Astrocyte of the cerebellum (primary cell): Measurements from ENCODE around the gene ZNF436.
"Not testable (repeated sequence)": the region's sequence is repeated elsewhere in the genome, so short reads cannot be mapped to it uniquely, and the experiment has no call there.

Experiments
- DNase-seq: peaks from one replicate; pipeline ENCODE4 v3.0.0-alpha.2; 2011; ENCODE audit warnings: low read depth
- H3K4me3 ChIP-seq: 2 replicates; pipeline ENCODE4 v1.5.1; 2011; ENCODE audit warnings: mild to moderate bottlenecking, low read depth, low read length, moderate library complexity
- in situ Hi-C: cut with HindIII; loops from 2 replicates; pipeline ENCODE4 v1.10.0; 2017; ENCODE audit warnings: low sequenced_read_pairs
- TF ChIP-seq, protein P1 (sequence below): IDR thresholded peaks from 2 replicates; pipeline ENCODE4 v1.5.1; 2012; ENCODE audit warnings: low read length, low read depth, moderate library complexity, mild to moderate bottlenecking; ENCODE audit errors: missing control alignments

Gene ZNF436

DNA sequence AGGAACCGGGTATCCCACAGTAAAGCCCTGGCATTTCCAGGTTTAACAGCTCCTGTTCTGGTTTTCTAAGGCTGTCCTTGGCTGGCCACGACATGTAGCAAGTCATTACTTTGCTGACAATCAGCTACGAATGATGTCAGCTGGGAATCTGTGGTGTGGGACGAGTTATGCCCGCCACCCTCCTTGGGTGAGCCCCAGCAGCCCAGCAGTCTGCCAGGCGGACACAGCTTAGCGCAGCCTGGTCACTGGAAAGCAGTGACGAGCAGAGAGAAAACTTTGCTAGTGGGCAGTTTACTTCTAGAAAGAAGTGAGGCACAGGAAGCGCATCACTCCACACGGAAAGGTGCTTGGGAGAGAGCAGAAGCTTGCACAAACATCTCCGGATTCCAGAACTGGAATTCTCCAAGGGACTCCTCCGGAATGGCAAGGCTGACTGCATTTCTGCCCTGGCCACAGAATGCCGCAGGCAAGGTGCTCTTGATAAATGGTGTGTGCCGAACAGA is 15.5 kb upstream of the ZNF436 start:
- TF ChIP-seq, protein P1, sequence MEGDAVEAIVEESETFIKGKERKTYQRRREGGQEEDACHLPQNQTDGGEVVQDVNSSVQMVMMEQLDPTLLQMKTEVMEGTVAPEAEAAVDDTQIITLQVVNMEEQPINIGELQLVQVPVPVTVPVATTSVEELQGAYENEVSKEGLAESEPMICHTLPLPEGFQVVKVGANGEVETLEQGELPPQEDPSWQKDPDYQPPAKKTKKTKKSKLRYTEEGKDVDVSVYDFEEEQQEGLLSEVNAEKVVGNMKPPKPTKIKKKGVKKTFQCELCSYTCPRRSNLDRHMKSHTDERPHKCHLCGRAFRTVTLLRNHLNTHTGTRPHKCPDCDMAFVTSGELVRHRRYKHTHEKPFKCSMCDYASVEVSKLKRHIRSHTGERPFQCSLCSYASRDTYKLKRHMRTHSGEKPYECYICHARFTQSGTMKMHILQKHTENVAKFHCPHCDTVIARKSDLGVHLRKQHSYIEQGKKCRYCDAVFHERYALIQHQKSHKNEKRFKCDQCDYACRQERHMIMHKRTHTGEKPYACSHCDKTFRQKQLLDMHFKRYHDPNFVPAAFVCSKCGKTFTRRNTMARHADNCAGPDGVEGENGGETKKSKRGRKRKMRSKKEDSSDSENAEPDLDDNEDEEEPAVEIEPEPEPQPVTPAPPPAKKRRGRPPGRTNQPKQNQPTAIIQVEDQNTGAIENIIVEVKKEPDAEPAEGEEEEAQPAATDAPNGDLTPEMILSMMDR: no peak
- H3K4me3 ChIP-seq: no peak overlapping the region
- DNase-seq: no peak
- in situ Hi-C loops: loop anchor here (5.0 kb wide), 1 partner anchor 38 kb away; no protein-coding TSS in a partner anchor

DNA sequence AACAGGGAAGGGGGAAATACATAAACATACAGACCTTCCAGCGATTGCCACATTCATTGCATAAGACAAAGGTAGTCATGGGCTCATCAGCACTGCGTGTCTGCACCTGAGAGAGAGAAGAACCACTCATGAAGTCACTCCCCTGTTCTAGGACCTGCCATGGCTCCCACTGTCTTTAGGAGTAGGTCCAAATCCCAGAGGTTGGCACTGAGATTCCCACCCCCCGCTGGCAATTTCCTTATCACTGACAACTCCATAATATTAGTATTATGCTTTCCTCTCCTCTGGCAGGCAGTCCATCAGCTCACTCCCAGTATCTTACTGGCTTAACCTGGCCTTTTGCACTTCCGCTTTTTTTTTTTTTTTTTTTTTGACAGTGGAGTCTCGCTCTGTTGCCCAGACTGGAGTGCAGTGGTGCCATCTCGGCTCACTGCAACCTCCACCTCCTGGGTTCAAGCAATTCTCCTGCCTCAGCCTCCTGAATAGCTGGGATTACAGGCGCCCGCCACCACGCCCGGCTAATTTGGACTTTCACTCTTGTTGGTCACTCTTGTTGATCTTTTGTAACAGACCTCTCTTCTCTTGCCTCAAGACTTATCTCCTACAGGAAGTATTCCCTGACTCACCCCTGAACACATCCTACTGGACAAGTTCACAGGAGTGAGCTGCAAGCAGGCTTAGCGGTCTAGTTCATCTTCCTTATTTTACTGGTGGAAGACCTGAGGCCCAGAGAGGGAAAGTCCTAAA is 14.8 kb upstream of the ZNF436 start:
- DNase-seq: no peak
- in situ Hi-C loops: loop anchor here (5.0 kb wide), 1 partner anchor 37 kb away; no protein-coding TSS in a partner anchor

DNA sequence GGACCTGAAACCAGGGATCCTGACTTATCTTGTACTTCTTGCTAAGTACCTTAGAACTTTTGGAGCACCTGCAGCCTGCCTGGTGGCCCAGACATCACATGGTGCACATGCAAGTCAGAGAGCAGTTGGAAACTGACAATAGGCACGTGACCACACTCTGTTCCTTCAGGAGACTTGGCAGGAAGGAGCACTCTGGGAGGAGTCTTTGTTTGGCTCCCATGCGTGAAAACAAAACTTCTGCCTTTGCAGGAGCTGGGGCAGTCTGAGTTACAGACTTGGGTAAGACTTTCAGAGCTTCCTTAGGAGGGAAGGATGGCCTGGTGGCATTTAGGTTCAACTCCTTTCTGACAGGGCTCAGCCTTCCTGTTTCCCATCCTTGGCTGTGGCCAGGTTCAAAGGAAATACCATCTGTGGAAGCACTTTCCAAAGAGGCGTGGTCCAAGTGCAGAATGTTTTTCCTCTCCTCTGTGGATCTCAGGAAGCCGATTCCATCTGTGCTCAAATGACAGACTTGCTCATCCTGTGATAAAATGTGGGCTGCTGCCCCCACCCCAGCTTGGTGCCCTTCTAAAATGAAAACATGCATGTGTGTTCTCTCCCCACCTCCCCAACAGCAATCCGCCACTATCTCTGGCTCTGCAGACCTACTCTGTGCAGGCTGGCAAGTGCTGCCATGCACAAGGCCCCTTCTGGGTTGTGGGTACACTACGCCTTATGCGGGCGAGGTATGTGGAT is 14.1 kb upstream of the ZNF436 start:
- no peak for DNase-seq
- TF ChIP-seq, protein P1: no peak
- in situ Hi-C loops: no loop called here
- no peak overlapping the region for H3K4me3 ChIP-seq

More for the DNA sequence above, 14.8 kb upstream of the ZNF436 start:
- TF ChIP-seq, protein P1: no peak
- H3K4me3 ChIP-seq: no peak overlapping the region

DNA sequence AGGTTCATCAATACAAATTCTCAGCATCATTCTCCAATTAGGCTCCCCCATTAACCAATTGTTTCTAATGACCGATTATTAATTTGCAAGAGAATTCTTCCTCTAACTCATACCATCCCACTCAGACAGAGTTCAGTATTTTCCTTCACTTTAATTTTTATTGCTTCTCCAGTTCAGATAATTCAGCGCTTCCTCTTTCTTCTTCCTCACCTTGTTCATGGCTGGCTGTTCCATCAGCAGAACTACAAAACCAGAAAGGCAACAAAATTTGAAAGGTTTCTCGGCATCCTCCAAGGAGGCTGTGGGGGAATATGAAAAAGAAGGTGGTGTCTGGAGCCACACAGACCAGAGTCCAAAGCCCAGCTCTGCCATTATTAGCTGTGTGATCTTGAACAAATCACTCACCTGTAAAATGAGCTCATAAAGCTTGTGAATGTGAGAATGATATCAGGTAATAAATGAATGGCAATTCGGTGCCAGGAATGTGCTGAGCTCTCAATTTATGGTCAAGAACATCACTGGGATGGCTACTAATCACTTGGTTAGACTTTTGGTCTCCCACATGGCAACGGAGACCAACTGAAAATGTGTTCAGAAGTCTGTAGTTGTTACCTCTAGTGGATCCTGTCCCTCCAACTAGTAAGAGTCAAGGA is 11.7 kb upstream of the ZNF436 start:
- TF ChIP-seq, protein P1: no peak
- no peak for DNase-seq
- in situ Hi-C loops: no loop called here
- H3K4me3 ChIP-seq: no peak overlapping the region

DNA sequence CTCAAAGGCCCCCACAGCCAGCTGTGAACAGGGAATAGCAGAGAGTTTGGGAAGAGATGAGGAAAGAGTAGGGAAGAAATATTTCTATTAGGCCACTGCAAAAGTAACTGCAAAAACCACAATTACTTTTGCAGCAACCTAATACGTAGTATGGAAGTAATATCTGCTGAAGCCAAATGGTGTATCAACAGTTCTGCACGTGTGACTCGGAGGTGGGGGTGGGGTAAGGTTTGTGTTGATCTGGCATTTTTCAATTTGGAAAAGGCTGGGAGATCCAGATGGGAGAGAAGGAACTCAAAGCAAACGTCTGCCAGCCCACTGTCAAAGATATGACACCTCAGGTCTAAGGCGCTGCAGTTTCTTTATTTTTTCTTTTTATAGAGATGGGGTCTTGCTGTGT is 11.1 kb upstream of the ZNF436 start:
- H3K4me3 ChIP-seq: no peak overlapping the region
- no peak for DNase-seq
- TF ChIP-seq, protein P1: no peak
- in situ Hi-C loops: no loop called here

DNA sequence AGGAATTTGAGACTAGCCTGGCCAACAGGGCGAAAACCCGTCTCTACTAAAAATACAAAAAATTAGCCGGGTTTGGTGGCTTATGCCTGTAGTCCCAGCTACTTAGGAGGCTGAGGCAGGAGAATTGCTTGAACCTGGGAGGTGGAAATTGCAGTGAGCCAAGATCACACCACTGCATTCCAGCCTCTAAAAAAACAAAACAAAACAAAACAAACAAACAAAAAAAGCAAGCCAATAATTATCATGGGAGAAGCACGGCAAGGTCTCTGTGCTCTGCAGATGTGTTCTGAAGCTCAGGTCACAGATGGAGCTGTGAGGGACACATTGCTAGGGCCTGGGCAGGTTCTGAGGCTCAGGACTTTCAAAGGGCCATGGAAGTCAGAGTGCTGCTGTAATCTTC is 10.6 kb upstream of the ZNF436 start:
- in situ Hi-C loops: not testable (repeated sequence)

More for the DNA sequence above, 10.6 kb upstream of the ZNF436 start:
- H3K4me3 ChIP-seq, DNase-seq: not testable (repeated sequence)
